OCI-LY3 (cell line): ENCODE measurements around the gene KRTCAP2.
A peak's percentile ranks its signal among the peaks of the same experiment; 100 is the strongest.

Source experiments
- CTCF ChIP-seq: fragments of 200-600, 300-600 bp; sonication (generic); IDR thresholded peaks from 2 replicates; pipeline ENCODE4 v1.5.1; 2014; ENCODE audit warnings: antibody characterized with exemption, low read length, low read depth
- EZH2phosphoT487 ChIP-seq: fragments of 200-600 bp; shearing (Covaris generic); IDR thresholded peaks from 2 replicates; pipeline ENCODE4 v1.6.1; 2018; ENCODE audit warnings: antibody characterized with exemption, mixed run types, low read depth

GRCh38 chr1:155173478-155174323, 597 bp upstream of the KRTCAP2 start, which contains the start of gene TRIM46:
- TF ChIP-seq CTCF (0 out of 2 replicates have a peak, but pooled peaks have one; percentile 17), EZH2phosphoT487 (no peak)
